HepG2 (cell line): ENCODE data around the gene KSR1. TPM values are rescaled to one million over a fixed set of nuclear protein-coding genes. Genes with fewer than 3 reads are reported as not detected.

Experiments used
- ATAC-seq: fragments of 200-7000 bp; cut with Tn5 transposase; 3 replicates; pipeline ENCODE4 v1.9.1; 2020; ENCODE audit warnings: mild to moderate bottlenecking, moderate library complexity
- BruUV-seq: library from RNA; stranded (reverse); fragments of 400-500 nt; replicated peaks from 2 replicates; lab custom pipeline; 2021; lab: Mats Ljungman, UMichigan
- CTCF ChIA-PET: fragments of 300-600 bp; formaldehyde crosslinking; extraction: SDS; loops from one replicate; lab custom pipeline; 2021; ENCODE audit warnings: low total read pairs, inconsistent platforms, low intra/inter-chr PET ratio; lab: Yijun Ruan, JAX
- POLR2A ChIA-PET: fragments of 350-600 bp; sonication (Branson Sonifier 250); formaldehyde crosslinking; loops from one replicate; lab custom pipeline; 2020; ENCODE audit warnings: antibody characterized with exemption, inconsistent platforms; lab: Yijun Ruan, JAX
- DNase-seq: peaks from one replicate; pipeline ENCODE4 v3.0.0-alpha.2; 2015; ENCODE audit warnings: low spot score
- FAIRE-seq: peaks from 3 replicates; lab custom pipeline; 2011; peaks lifted over from hg19 to GRCh38; lab: Jason Lieb, UNC
- H2AFZ ChIP-seq: one replicate; pipeline ENCODE4 v1.6.1; 2011; ENCODE audit warnings: low read length, inconsistent platforms
- H3K27ac ChIP-seq: fragments of 300-600 bp; 3 replicates; pipeline ENCODE4 v1.8.0; 2011; ENCODE audit warnings: mixed run types, mild to moderate bottlenecking, mixed read lengths, low read length, inconsistent platforms; ENCODE audit not compliant: insufficient read depth; ENCODE audit errors: extremely low read length
- H3K27me3 ChIP-seq, 2 experiments: fragments of 200-600 bp in 1 of 2; 2 replicates in 1 of 2; 3 replicates in 1 of 2; pipeline versions ENCODE4 v1.6.0 to v1.8.0; 2011; ENCODE audit warnings: low read length in 2 of 2, mild to moderate bottlenecking in 2 of 2, moderate library complexity in 2 of 2, inconsistent platforms in 1 of 2; ENCODE audit not compliant: insufficient read depth in 2 of 2, control insufficient read depth in 1 of 2
- H3K36me3 ChIP-seq, 2 experiments: fragments of 200-600 bp in 1 of 2; replicated peaks in 1 of 2; 2 replicates in 1 of 2; 3 replicates in 1 of 2; pipeline versions ENCODE4 v1.5.1 to v1.8.0; 2011; ENCODE audit warnings: low read length in 2 of 2, inconsistent platforms in 1 of 2; ENCODE audit not compliant: insufficient read depth in 2 of 2, control insufficient read depth in 1 of 2
- H3K4me1 ChIP-seq: 2 replicates; pipeline ENCODE4 v1.5.1; 2012; ENCODE audit warnings: low read length, inconsistent platforms; ENCODE audit not compliant: insufficient read depth
- H3K4me2 ChIP-seq: 2 replicates; pipeline ENCODE4 v1.6.0; 2011; ENCODE audit warnings: low read depth, low read length, inconsistent platforms
- H3K4me3 ChIP-seq, 3 experiments: fragments of 200-600 bp in 1 of 3; sonication (generic), shearing (Covaris generic) in 1 of 3; replicated peaks in 1 of 3; 2 replicates each; pipeline ENCODE4 v1.5.1; 2011 to 2016; ENCODE audit warnings: low read length in 3 of 3, inconsistent platforms in 2 of 3, low read depth in 2 of 3, mild to moderate bottlenecking in 2 of 3, control low read depth in 1 of 3, mixed read lengths in 1 of 3; ENCODE audit not compliant: insufficient read depth in 1 of 3
- H3K79me2 ChIP-seq: one replicate; pipeline ENCODE4 v1.6.1; 2011; ENCODE audit warnings: low read length, inconsistent platforms; ENCODE audit not compliant: insufficient read depth
- H3K9ac ChIP-seq: 2 replicates; pipeline ENCODE4 v1.6.0; 2011; ENCODE audit warnings: mild to moderate bottlenecking, low read depth, low read length, inconsistent platforms; ENCODE audit not compliant: insufficient read depth
- H3K9me3 ChIP-seq: 2 replicates; pipeline ENCODE4 v1.5.1; 2012; ENCODE audit warnings: mild to moderate bottlenecking, low read length
- H4K20me1 ChIP-seq: 2 replicates; pipeline ENCODE4 v1.6.0; 2011; ENCODE audit warnings: inconsistent platforms, mild to moderate bottlenecking, low read length, moderate library complexity; ENCODE audit not compliant: insufficient read depth
- ARNTL ChIP-seq: sonication (generic); formaldehyde crosslinking; IDR thresholded peaks from 2 replicates; pipeline ENCODE4 v1.4.0; 2020; ENCODE audit warnings: mild to moderate bottlenecking, missing genetic modification reagents
- CREBL2 ChIP-seq: sonication (generic); formaldehyde crosslinking; IDR thresholded peaks from 2 replicates; pipeline ENCODE4 v1.8.1; 2023; ENCODE audit warnings: missing genetic modification reagents, mild to moderate bottlenecking, borderline replicate concordance
- FLYWCH1 ChIP-seq: sonication (generic); formaldehyde crosslinking; IDR thresholded peaks from 2 replicates; pipeline ENCODE4 v1.8.1; 2023; ENCODE audit warnings: mild to moderate bottlenecking, missing genetic modification reagents
- FOXA3 ChIP-seq: IDR thresholded peaks from 2 replicates; pipeline ENCODE4 v1.6.1; 2016; ENCODE audit warnings: missing genetic modification reagents, missing compliant biosample characterization
- HIC2 ChIP-seq: sonication (generic); formaldehyde crosslinking; IDR thresholded peaks from 2 replicates; pipeline ENCODE4 v1.9.0; 2022; ENCODE audit warnings: low read depth, missing genetic modification reagents
- HOXA7 ChIP-seq: sonication (generic); formaldehyde crosslinking; IDR thresholded peaks from 2 replicates; pipeline ENCODE4 v1.8.1; 2022; ENCODE audit warnings: mild to moderate bottlenecking, missing genetic modification reagents, moderate library complexity
- KAT2B ChIP-seq: fragments of 150-350 bp; IDR thresholded peaks from 2 replicates; pipeline ENCODE4 v1.6.1; 2014; ENCODE audit warnings: low read depth, low read length, borderline replicate concordance
- KDM5B ChIP-seq: sonication (generic); formaldehyde crosslinking; IDR thresholded peaks from 2 replicates; pipeline ENCODE4 v1.4.0; 2020; ENCODE audit warnings: missing genetic modification reagents, mild to moderate bottlenecking, borderline replicate concordance
- KMT2A ChIP-seq: sonication (generic); formaldehyde crosslinking; IDR thresholded peaks from 2 replicates; pipeline ENCODE4 v1.4.0; 2020; ENCODE audit warnings: missing genetic modification reagents
- NFIC ChIP-seq: IDR thresholded peaks from 2 replicates; pipeline ENCODE4 v1.6.1; 2012; ENCODE audit warnings: mild to moderate bottlenecking, low read length, inconsistent platforms
- NKX3-1 ChIP-seq: sonication (generic); formaldehyde crosslinking; IDR thresholded peaks from 2 replicates; pipeline ENCODE4 v1.5.0; 2020; ENCODE audit warnings: missing genetic modification reagents
- SRY ChIP-seq: sonication (generic); formaldehyde crosslinking; IDR thresholded peaks from 2 replicates; pipeline ENCODE4 v1.8.0; 2022; ENCODE audit warnings: mild to moderate bottlenecking, missing genetic modification reagents
- ZNF101 ChIP-seq: sonication (generic); formaldehyde crosslinking; IDR thresholded peaks from 2 replicates; pipeline ENCODE4 v1.4.0; 2020; ENCODE audit warnings: mild to moderate bottlenecking, low read depth, missing genetic modification reagents, borderline replicate concordance
- ZNF430 ChIP-seq: sonication (generic); formaldehyde crosslinking; IDR thresholded peaks from 2 replicates; pipeline ENCODE4 v1.9.0; 2021; ENCODE audit warnings: mild to moderate bottlenecking, missing genetic modification reagents
- ZNF782 ChIP-seq: sonication (generic); formaldehyde crosslinking; IDR thresholded peaks from 2 replicates; pipeline ENCODE4 v1.4.0; 2020; ENCODE audit warnings: missing genetic modification reagents, mild to moderate bottlenecking, borderline replicate concordance
- ZNF788 ChIP-seq: sonication (generic); formaldehyde crosslinking; IDR thresholded peaks from 2 replicates; pipeline ENCODE4 v1.5.0; 2020; ENCODE audit warnings: mild to moderate bottlenecking, missing genetic modification reagents, borderline replicate concordance
- ZNF850 ChIP-seq: sonication (generic); formaldehyde crosslinking; conservative IDR thresholded peaks from 2 replicates; pipeline ENCODE4 v1.9.0; 2021; ENCODE audit warnings: mild to moderate bottlenecking, missing genetic modification reagents
- ZSCAN21 ChIP-seq: sonication (generic); formaldehyde crosslinking; IDR thresholded peaks from 2 replicates; pipeline ENCODE4 v1.8.0; 2022; ENCODE audit warnings: mild to moderate bottlenecking, missing genetic modification reagents, moderate library complexity, borderline replicate concordance
- WGBS: methylation state at CpG from one replicate; pipeline ENCODE4 v1.1.6; 2017; ENCODE audit warnings: low lambda C conversion rate; 5-methylcytosine and 5-hydroxymethylcytosine counted together
- in situ Hi-C: cut with HindIII; loops from 2 replicates; pipeline ENCODE4 v1.10.0; 2017; ENCODE audit warnings: low pct_unique_long_range_greater_than_20kb; ENCODE audit not compliant: extremely low pct_ligation_motif_present
- intact Hi-C: fragments of 100-400 bp; cut with micrococcal nuclease; formaldehyde crosslinking; loops from one replicate; pipeline ENCODE4 v1.10.0; 2022; ENCODE audit not compliant: unreplicated experiment
- polyA plus RNA-seq, 8 experiments: library from polyadenylated mRNA; depleted of rRNA in 3 of 8; stranded (reverse) in 7 of 8; unstranded in 1 of 8; fragments of >200 nt; fragmentation: Illumina TruSeq in 4 of 8; extraction: Trizol in 4 of 8; gene quantifications; 2 replicates each; pipeline versions ENCODE4 v1.2.1 to v1.2.3, GENCODE V29; 2011 to 2016; ENCODE audit warnings: low read depth in 4 of 8, missing spikeins in 1 of 8, mixed read lengths in 1 of 8; ENCODE audit not compliant: insufficient read depth in 1 of 8
- total RNA-seq, 5 experiments: library from RNA; depleted of rRNA; stranded (reverse); fragments of >200 nt; fragmentation: Illumina TruSeq; extraction: Trizol; gene quantifications; 2 replicates each; pipeline ENCODE4 v1.2.3, GENCODE V29; 2016; ENCODE audit warnings: low read depth in 1 of 5
- TF ChIP-seq, protein P1 (sequence below): sonication (generic); formaldehyde crosslinking; IDR thresholded peaks from 2 replicates; pipeline ENCODE4 v1.5.1; 2020; ENCODE audit warnings: missing genetic modification reagents, mild to moderate bottlenecking, borderline replicate concordance
- TF ChIP-seq, protein P2 (sequence below): sonication (generic); IDR thresholded peaks from 2 replicates; pipeline ENCODE4 v1.6.1; 2016; ENCODE audit warnings: low read depth, borderline replicate concordance

The KSR1 gene
- total and polyA plus RNA-seq, 2 of the 13 experiments (the other 11 are each of a cell fraction or from before 2014, with no cell fraction given) = 10.1 to 16.6 TPM

DNA sequence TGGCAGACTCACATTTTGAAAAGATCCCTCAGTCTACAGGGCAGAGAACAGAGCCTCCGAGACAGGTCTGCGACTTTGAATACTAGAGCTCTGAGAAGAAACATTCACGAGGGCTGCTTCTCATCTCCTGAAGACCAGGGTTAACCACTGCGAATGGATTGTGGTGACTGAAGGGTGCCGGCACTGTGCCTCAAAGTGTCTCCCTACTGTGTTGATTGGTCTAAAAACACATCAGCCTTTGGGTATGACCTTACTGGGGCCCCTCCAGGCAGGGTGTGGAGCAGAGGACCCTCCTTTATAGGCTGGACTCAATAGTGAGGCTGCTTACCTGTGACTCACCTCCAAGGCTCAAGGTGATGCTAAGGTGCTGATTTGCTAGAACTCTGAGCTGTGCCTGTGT, 172.1 kb downstream of the KSR1 start:
- no peaks in the 10 kb centered on the region for H4K20me1 ChIP-seq
- H3K36me3 ChIP-seq = peaks cover 4 to 13% of the 10 kb centered on the region in 2 experiments; a peak in 4 of 5 replicates
- no peaks in the 10 kb centered on the region for H3K27me3 ChIP-seq
- ChIA-PET POLR2A (no interaction called here), CTCF (no interaction called here)
- ATAC-seq (no peak), FAIRE-seq (no peak), DNase-seq (no peak)
- no peak overlapping the region for H3K4me2 ChIP-seq
- H3K9ac ChIP-seq = no peak overlapping the region
- H3K4me3 ChIP-seq = no peak overlapping the region
- no peak for TF ChIP-seq ZNF782 (CRISPR knock-in tag)
- no peak for TF ChIP-seq NKX3-1 (CRISPR knock-in tag)
- no peak for TF ChIP-seq NFIC
- no peak for TF ChIP-seq ZNF788 (CRISPR knock-in tag)
- TF ChIP-seq FLYWCH1 = no peak
- no peak for TF ChIP-seq ZSCAN21
- no peak for TF ChIP-seq CREBL2 (CRISPR knock-in tag)
- no peak for TF ChIP-seq HIC2 (CRISPR knock-in tag)
- TF ChIP-seq, protein P1, sequence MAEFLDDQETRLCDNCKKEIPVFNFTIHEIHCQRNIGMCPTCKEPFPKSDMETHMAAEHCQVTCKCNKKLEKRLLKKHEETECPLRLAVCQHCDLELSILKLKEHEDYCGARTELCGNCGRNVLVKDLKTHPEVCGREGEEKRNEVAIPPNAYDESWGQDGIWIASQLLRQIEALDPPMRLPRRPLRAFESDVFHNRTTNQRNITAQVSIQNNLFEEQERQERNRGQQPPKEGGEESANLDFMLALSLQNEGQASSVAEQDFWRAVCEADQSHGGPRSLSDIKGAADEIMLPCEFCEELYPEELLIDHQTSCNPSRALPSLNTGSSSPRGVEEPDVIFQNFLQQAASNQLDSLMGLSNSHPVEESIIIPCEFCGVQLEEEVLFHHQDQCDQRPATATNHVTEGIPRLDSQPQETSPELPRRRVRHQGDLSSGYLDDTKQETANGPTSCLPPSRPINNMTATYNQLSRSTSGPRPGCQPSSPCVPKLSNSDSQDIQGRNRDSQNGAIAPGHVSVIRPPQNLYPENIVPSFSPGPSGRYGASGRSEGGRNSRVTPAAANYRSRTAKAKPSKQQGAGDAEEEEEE = no peak
- TF ChIP-seq, protein P2, sequence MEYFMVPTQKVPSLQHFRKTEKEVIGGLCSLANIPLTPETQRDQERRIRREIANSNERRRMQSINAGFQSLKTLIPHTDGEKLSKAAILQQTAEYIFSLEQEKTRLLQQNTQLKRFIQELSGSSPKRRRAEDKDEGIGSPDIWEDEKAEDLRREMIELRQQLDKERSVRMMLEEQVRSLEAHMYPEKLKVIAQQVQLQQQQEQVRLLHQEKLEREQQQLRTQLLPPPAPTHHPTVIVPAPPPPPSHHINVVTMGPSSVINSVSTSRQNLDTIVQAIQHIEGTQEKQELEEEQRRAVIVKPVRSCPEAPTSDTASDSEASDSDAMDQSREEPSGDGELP = no peak
- TF ChIP-seq KDM5B (CRISPR knock-in tag) = no peak
- TF ChIP-seq KAT2B = no peak
- no peak for TF ChIP-seq ZNF101
- no peak for TF ChIP-seq HOXA7 (CRISPR knock-in tag)
- TF ChIP-seq ARNTL (CRISPR knock-in tag) = no peak
- no peak for TF ChIP-seq SRY
- no peak for TF ChIP-seq FOXA3 (CRISPR knock-in tag)
- no peak for TF ChIP-seq ZNF430 (CRISPR knock-in tag)
- TF ChIP-seq ZNF850 (CRISPR knock-in tag) = no peak
- no peak for TF ChIP-seq KMT2A (CRISPR knock-in tag)
- no peak overlapping the region for H2AFZ ChIP-seq
- H3K9me3 ChIP-seq = no peaks in the 10 kb centered on the region
- no peaks in the 10 kb centered on the region for H3K79me2 ChIP-seq
- no TSS peak for BruUV-seq
- peaks cover 8% of the 10 kb centered on the region for H3K4me1 ChIP-seq
- WGBS = 100% methylated on average over 3 of the region's 5 CpGs
- intact Hi-C loops = no loop called here
- in situ Hi-C loops = no loop called here
- no peak overlapping the region for H3K27ac ChIP-seq
